ENCODE data around the gene CBFB. TPM values are rescaled to one million over a fixed set of nuclear protein-coding genes. Genes with fewer than 3 reads are reported as not detected.

The CBFB gene
- total RNA-seq, 1 donor from 2014 or later: 46.9 TPM

DNA sequence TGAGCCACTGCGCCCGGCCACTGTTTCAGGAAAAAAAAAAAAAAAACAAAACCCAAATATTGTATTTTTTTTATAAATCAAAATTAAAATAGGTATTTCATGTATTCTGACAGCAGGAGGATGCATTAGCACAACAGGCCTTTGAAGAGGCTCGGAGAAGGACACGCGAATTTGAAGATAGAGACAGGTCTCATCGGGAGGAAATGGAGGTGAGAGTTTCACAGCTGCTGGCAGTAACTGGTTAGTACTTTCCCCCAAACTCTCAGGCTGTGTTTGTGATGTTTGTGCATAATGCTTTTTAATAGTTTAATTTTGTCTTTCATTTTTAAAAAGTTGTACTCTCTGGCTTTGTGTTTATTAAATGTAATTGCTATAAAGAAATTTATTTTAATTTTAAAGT, 53.2 kb downstream of the CBFB start:
- intact Hi-C loops (cut with DNase I): no loop called here

DNA sequence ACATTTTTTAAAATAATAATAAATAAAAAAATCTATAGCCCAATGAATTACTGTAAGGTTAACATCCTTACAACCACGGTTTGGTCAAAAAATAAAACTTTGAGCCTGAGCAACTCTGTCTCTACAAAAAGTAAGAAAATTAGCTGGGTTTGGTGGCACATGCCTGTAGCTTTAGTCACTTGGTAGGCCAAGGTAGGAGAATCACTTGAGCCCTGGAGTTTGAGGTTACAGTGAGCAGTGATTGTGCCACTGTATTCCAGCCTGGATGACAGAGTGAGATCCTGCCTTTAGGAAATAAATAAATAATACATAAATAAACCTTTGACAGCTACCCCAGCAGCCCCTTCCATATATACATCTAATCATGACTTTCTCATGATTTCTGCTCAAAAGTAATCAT, 53.9 kb downstream of the CBFB start:
- H3K4me1 ChIP-seq: peaks cover 4% of the 10 kb centered on the region
- H3K27ac ChIP-seq: no peak overlapping the region
- DNase-seq: no peak
- no peaks in the 10 kb centered on the region for H3K9me3 ChIP-seq
- TF ChIP-seq, protein P1, sequence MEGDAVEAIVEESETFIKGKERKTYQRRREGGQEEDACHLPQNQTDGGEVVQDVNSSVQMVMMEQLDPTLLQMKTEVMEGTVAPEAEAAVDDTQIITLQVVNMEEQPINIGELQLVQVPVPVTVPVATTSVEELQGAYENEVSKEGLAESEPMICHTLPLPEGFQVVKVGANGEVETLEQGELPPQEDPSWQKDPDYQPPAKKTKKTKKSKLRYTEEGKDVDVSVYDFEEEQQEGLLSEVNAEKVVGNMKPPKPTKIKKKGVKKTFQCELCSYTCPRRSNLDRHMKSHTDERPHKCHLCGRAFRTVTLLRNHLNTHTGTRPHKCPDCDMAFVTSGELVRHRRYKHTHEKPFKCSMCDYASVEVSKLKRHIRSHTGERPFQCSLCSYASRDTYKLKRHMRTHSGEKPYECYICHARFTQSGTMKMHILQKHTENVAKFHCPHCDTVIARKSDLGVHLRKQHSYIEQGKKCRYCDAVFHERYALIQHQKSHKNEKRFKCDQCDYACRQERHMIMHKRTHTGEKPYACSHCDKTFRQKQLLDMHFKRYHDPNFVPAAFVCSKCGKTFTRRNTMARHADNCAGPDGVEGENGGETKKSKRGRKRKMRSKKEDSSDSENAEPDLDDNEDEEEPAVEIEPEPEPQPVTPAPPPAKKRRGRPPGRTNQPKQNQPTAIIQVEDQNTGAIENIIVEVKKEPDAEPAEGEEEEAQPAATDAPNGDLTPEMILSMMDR (IDR thresholded peaks at IDR 0.05): no peak
- H3K27me3 ChIP-seq (ENCODE audit: low read depth): no peaks in the 10 kb centered on the region
- peaks cover 36% of the 10 kb centered on the region for H3K36me3 ChIP-seq
- H3K4me3 ChIP-seq: no peak overlapping the region
- no peak for ATAC-seq
- intact Hi-C loops (cut with DNase I): no loop called here

More for the DNA sequence above, 53.2 kb downstream of the CBFB start:
- Histone ChIP-seq H3K9me3 (no peaks in the 10 kb centered on the region), H3K27ac (no peak overlapping the region), H3K4me1 (peaks cover 4% of the 10 kb centered on the region), H3K36me3 (peaks cover 38% of the 10 kb centered on the region), H3K4me3 (no peak overlapping the region), H3K27me3 (ENCODE audit: low read depth) (no peaks in the 10 kb centered on the region)
- TF ChIP-seq, protein P1 (IDR thresholded peaks at IDR 0.05): no peak
- no peak for DNase-seq
- ATAC-seq: no peak

DNA sequence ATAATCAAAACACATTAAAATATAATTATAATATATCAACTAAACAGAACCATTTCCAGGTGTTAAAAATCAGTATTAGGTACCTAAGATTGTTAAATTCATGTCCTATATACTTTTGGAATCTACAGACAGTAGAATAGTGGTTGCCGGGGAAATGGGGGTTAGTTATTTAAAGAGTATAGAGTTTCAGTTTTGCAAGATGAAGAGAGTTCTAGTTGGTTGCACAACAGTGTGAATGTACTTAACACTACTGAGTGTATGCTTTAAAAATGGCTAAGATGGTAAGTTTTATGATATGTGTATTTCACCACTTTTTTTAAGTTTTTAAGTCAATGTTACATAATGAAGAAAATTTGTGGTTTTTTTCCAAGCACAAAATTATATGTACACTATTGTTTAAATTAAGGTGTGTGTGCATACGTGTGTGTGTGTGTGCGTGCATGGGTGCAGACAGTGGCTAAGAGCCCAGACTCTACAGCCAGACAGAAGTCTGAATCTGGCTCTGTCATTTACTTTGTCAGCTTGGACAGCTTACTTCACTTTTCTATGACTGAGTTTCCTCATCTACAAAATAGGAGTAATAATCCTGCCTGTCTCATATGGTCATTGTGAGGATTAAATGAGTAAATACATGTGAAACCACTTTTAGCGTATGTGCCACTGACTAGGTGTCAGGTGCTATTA, 55.5 kb downstream of the CBFB start:
- ATAC-seq (no peak), DNase-seq (no peak)
- Histone ChIP-seq H3K4me3 (no peak overlapping the region), H3K27me3 (ENCODE audit: low read depth) (no peaks in the 10 kb centered on the region), H3K27ac (no peak overlapping the region), H3K9me3 (no peaks in the 10 kb centered on the region), H3K4me1 (peaks cover 4% of the 10 kb centered on the region), H3K36me3 (peaks cover 30% of the 10 kb centered on the region)
- TF ChIP-seq, protein P1 (IDR thresholded peaks at IDR 0.05): no peak
- intact Hi-C loops (cut with DNase I): no loop called here

DNA sequence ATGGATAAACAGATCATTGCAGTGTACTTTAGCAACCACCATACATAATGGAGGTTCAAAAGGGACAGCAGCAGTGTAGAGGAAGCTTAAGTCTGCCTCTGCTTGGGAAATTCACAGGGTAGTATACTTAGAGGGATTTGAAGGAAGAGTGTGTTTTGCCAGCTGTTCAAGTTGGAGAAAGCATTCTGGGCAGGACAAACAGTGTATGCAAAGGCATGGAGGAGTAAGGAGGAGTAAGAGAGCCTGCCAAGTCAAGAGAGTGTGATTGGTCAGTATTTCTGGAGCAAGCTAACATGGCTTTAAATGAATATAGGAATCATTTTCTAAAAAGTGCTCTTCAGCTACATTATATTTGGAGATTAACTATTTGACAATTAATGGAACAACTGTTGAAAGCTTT, 57.9 kb downstream of the CBFB start:
- H3K27me3 ChIP-seq (ENCODE audit: low read depth): no peaks in the 10 kb centered on the region
- DNase-seq: no peak
- no peak for ATAC-seq
- no peak overlapping the region for H3K4me3 ChIP-seq
- peaks cover 29% of the 10 kb centered on the region for H3K36me3 ChIP-seq
- no peak overlapping the region for H3K27ac ChIP-seq
- TF ChIP-seq, protein P1 (IDR thresholded peaks at IDR 0.05): no peak
- intact Hi-C loops (cut with DNase I): no loop called here
- H3K4me1 ChIP-seq: peaks cover 10% of the 10 kb centered on the region
- no peaks in the 10 kb centered on the region for H3K9me3 ChIP-seq

DNA sequence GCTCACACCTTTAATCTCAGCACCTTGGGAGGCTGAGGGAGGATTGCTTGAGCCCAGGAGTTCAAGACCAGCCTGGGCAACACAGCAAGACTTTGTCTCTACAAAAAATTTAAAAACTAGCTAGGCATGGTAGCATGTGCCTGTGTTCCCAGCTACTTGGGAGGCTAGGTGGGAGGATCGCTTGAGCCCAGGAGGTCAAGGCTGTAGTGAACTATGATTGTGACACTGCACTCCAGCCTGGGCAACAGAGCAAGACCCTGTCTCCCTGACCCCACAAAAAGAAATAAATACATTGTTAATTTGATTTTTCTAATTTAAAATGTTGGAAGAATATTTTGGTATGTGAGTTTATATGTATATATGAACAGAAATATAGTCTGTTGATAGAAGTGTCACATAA, 58.3 kb downstream of the CBFB start:
- Histone ChIP-seq H3K27me3 (ENCODE audit: low read depth) (no peaks in the 10 kb centered on the region), H3K27ac (no peak overlapping the region), H3K9me3 (no peaks in the 10 kb centered on the region), H3K36me3 (peaks cover 34% of the 10 kb centered on the region), H3K4me3 (no peak overlapping the region), H3K4me1 (peaks cover 10% of the 10 kb centered on the region)
- ATAC-seq (no peak), DNase-seq (no peak)
- TF ChIP-seq, protein P1 (IDR thresholded peaks at IDR 0.05): no peak
- intact Hi-C loops (cut with DNase I): no loop called here
